Measurements from ENCODE around the gene STX18.

Gene STX18

GRCh38 chr4:4398430-4398829 lies 143.4 kb downstream of the STX18 start:
- DNase-seq (ENCODE audit: low read depth) = no peak

DNA sequence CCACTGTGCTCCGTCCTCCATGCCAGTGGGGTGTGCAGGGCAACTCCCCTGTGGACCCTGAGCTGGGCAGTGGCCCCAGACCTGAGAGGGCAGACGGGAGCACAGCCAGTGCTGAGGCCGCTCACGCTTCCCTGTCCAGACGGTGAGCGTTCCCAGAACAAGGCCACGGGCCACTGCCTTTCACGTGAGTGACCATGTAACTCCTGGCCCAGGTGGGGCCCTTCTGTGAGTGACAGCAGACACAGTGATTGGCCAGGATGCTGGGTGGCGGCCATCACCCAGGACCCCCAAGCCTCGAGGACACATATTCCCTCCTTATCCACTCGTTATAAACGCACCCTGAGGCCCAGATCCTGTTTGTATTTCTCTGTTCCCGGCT lies 144.4 kb downstream of the STX18 start:
- no peak for DNase-seq (ENCODE audit: low read depth)

GRCh38 chr4:4396628-4397440 lies 145.0 kb downstream of the STX18 start:
- DNase-seq (ENCODE audit: low read depth) = no peak

GRCh38 chr4:4395849-4396627 lies 145.8 kb downstream of the STX18 start:
- DNase-seq (ENCODE audit: low read depth) = no peak

- DNase-seq (ENCODE audit: low read depth) = no peak
These were observed 146.5 kb downstream of the STX18 start for GRCh38 chr4:4395371-4395770.

GRCh38 chr4:4394644-4395043 lies 147.2 kb downstream of the STX18 start:
- DNase-seq (ENCODE audit: low read depth) = no peak

DNA sequence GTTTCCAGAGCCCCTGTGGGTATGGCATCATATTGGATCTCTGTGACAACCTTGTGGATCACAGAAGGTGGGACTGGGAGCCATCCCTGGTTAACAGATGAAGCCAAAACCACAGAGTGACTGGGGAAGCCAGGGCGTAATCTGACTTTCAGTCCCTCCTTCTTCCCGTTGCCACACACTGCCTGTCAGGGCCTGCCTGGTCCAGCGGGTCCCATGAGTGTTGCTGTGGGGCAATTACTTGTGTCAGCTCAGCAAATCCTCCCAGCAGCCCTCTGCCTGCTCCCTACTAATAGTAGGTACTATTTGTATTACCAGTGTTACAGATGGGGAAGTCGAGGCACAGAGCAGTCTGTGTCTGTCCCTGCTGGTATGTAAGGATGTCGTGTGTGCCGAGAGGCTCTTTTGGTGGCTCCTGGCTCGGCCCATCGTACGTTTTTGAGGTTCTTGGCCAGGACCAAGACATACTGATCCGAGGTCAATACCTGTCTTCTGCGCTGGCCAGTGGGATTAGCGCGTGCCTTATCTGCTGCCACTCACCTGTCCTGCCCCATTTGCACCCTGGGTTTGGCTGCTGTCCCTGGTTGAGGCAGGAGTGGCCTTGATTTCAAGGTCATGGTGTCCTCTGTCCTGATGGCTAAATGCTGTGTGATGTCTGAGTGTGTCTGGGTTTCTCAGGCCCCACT lies 149.2 kb downstream of the STX18 start:
- no peak for DNase-seq (ENCODE audit: low read depth)

DNA sequence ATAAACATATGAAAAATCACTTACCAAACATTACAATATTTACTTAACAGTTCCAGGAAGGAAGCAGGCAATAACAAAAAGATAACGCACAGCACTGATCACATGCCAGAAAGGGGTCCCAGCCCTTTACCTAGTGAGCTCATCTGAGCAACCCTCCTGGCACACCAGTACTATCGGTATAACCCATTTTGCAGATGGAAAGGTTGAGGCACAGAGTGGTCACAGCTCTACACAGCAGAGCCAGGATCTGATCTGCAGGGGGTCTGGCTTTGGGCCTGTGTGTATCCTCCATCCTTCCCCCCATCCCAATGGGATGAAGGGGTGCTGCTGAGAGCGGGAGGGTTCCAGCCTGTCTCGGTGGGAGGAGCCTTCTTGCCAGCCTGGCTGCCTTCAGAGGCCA lies 150.0 kb downstream of the STX18 start:
- no peak for DNase-seq (ENCODE audit: low read depth)

DNA sequence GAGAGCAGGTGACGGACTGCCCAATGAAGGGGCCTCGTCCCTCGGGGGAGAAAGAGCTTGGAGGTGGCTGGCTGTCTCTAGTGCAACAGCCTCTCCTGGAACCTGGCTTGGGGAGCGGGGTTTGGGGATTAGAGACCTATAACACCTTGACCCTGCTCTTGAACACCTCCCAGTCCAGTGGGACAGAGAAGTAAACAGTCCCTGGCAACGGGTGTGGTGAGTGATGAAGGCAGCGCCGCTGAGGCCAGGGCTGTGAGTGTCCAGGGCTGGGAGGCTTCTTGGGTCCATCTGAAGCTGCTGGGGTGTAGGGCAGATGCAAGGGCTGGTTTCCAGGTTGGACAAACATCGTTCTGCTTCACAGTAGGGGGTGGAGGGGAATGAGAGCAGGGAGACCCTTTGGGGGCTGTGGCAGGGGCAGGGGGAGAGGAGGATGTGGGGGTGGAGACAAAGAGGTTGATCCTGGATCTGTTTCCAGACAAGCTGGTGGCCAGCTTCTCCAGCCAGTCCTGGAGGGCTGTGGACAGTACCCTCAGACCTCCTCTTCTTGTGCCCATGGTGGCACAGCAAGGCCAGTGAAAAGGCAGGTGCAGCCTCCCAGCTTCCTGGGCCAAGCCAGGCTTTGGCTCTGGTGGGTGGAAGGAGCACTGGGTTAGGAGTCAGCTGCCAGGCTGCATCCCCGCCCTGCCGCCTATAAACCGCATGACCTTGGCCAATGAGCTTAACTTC lies 151.2 kb downstream of the STX18 start:
- DNase-seq (ENCODE audit: low read depth) = no peak

DNA sequence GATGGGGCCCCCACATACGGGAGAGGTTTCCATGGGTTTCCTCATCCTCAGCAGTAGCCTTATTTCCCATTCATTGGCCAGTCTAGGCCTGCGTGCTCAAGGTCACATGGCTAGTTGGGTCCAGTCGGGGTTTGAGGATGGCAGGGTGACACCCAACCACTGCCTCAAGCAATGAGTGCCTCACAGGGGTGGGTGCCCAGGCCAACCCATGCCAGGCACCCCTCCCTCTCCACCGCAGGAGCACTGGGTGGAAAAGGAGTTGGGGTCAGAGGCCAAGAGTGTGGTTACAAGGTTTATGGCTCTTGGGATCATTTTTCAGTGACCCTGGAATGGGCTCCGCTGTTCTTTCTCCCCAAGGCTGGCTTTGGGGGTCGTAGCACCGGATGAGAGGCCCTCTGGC lies 151.8 kb downstream of the STX18 start:
- DNase-seq (ENCODE audit: low read depth) = no peak

DNA sequence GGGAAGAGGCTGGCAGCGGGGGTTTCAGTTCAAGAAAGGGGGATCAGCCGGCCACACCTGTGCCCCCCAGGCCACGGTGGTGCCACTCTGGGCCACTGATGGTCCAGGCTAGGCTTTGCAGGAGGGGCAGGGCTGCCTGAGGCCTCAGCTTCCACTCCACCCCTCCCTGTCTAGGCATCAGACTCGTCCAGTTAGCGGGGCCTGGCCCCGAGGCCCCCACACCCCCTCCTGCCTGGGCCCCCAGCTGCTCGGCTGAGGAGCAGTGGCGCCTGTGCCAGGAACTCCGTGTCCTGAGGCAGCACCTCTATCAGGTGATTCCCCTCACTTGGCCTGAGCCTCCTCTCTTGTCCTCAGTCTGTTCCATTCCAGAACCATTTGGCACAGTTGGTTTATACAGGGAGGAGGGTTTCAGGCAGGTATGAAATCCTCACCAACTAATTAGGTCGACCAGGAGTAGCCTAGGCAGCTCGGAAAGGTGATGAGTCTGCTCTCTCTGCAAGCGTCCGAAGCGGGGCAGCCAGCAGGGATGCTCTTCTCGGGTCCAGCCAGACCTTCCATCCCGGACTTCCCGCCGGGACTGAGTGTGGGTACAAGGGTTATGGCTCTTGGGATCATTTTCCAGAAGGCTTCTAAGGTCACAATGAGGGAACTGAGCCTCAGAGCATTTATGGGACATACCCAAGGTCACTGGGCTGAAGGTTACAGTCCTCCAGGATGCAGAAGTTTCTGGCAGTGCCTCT lies 152.8 kb downstream of the STX18 start:
- DNase-seq (ENCODE audit: low read depth) = no peak

DNA sequence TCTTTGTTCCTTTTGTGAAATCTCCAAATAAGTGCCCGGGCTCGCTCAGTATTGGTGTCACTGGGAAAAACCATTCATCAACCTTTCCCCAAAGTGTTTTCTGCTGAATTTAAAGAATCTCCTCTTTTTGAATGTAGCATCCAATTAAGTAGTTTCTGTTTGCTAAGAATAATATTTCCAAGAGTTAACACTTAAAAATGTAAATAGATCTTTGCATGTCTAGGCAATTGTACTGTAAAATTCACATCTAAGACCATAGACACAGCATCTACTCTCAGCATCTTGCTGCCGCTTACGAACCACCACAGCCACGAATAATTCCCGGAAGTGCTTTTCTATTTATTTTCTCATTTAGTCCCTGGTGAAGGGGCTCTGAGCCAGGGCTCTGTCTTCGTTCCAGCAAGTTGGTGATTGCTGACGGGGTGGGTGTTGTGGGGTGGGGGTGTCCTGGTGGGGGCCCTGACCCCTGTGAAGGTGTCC lies 153.5 kb downstream of the STX18 start:
- no peak for DNase-seq (ENCODE audit: low read depth)

DNA sequence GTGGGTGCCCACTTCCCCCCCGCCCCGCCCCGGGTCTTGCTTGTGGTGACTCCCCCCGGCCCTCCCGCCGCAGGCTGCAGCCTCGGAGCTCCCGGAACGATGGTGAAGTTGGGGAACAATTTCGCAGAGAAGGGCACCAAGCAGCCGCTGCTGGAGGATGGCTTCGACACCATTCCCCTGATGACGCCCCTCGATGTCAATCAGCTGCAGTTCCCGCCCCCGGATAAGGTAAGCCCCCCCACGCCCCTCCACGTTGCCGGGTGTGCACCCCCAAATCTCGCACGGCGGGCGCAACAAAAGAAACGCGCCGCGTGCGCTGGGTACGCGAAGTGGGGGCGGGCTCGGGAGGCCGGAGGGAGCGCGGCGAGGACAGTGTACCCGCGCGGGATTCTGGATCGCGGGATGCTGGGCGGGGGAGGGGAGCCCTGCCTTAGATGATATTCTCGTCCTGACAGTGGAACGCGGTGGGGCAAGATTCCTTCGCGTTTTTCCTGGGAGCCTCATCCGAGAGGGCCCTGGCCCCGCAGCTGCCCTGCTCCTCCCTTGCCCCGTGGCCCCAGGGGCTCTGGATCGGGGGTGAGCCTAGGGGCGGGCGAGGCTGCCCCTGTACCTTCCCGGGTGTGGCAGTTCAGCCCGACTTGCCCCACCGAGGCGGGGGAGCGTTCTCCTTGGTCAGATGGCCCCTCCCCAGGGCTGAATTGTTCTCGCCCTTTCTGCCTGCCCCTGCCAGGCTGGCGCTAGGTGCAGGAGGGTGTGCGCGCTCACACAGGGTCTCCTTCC lies 154.1 kb downstream of the STX18 start:
- no peak for DNase-seq (ENCODE audit: low read depth)

- DNase-seq (ENCODE audit: low read depth) = no peak
These were observed 155.0 kb downstream of the STX18 start, which contains the start of gene NSG1 for GRCh38 chr4:4386736-4387392. NSG1 (plus strand) TSS chr4:4387102; CDS start chr4:4387630, 528 bp downstream.

DNA sequence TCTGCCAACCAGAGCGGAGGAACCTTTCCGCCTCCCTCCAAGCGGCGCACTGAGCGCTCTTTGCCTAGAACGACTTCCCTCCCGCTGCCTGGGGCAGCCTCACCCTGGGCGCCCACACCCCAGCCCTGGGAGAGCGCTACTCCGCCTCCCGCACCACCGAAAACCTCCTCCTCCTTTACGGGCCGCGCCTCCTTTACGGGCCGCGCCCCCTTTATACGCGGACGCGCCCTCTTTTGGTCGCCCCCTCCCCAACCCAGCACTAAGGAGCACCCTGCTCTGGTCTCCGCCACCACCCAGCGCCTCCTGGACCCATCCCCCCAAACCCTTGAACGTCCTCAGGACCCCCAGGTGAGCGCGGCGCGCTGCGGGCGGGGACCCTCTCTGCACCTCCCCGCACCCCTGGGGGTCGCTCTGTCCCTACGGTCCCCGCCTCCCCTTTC lies 155.5 kb downstream of the STX18 start:
- no peak for DNase-seq (ENCODE audit: low read depth)

- no peak for DNase-seq (ENCODE audit: low read depth)
These were observed 156.0 kb downstream of the STX18 start for GRCh38 chr4:4385729-4386295.

- DNase-seq (ENCODE audit: low read depth) = no peak
These were observed 157.0 kb downstream of the STX18 start for GRCh38 chr4:4384837-4385236.

- DNase-seq (ENCODE audit: low read depth) = no peak
These were observed 158.8 kb downstream of the STX18 start for GRCh38 chr4:4383085-4383484.

GRCh38 chr4:4379540-4380087 lies 162.2 kb downstream of the STX18 start:
- no peak for DNase-seq (ENCODE audit: low read depth)
